HUDEP-2 (cell line): ENCODE results near the gene EEFSEC.

Source experiments
- DNase-seq, 76 experiments: peaks; one replicate each; lab custom pipeline; 2025; ENCODE audit not compliant: unreplicated experiment in 76 of 76; lab: John Stamatoyannopoulos, UW

EEFSEC gene

GRCh38 chr3:128238184-128238489 lies 84.9 kb downstream of the EEFSEC start:
- no peak for DNase-seq

- no peak for DNase-seq
Measured at GRCh38 chr3:128239304-128239703, 86.0 kb downstream of the EEFSEC start.

DNA sequence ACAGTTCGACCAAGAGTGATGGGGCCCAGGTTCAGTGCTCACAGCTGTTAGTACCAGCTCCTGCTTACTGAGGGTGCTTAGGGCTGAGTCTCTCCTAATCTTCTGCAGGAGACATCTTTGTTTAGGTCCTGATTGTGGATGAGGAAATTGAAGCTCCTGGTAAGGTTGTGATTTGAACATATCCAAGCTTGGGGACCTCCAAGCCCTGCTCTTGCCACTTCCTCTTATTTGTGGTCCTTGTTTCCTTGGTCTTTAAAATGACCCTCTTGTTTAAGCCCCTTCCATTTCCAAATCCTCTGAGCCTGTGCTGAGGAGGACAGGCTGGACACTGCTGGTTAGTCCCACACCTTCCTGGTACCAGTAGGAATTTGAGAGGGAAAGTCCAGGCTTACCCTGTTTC lies 87.0 kb downstream of the EEFSEC start:
- DNase-seq: no peak

DNA sequence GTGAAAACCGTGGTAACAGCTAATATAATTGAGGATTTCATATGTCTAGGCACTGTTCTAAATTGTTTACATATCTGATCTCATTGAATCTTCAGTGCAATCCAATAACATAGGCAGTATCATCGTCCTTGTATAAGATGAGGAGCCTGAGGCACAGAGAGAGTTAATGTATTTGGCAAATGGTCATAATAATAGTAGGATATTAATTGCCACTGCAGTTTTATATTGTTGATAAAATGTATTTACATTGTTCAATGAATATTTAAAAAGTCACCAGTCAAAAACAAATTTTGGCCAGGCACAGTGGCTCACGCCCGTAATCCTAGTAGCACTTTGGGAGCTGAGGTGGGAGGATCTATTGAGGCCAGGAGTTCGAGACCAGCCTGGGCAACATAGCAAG lies 88.5 kb downstream of the EEFSEC start:
- no peak for DNase-seq

GRCh38 chr3:128242818-128243601 lies 89.7 kb downstream of the EEFSEC start:
- DNase-seq: no peak

GRCh38 chr3:128243602-128244504 lies 90.6 kb downstream of the EEFSEC start:
- DNase-seq: no peak

DNA sequence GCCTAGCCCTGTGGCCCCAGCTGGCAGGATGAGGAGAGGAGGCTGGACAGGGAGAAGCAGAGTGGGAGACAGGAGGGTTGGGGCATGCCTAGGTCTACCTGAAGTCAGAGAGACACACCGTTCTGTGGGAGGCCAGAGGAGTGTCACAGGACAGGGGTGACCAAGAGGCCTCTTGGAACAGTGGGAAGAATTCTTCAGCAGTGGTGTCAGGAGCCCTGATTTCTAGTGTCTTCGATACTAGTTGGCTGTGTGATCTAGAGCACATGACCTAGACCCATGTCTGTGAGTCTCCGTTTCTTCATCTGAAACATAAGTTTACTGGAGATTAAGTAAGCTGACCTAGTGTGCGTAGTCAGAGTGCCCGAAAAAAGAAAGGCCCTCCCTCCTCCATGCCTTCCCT lies 92.2 kb downstream of the EEFSEC start:
- DNase-seq: no peak

- DNase-seq: no peak
Measured at GRCh38 chr3:128247666-128248409, 94.6 kb downstream of the EEFSEC start.

DNA sequence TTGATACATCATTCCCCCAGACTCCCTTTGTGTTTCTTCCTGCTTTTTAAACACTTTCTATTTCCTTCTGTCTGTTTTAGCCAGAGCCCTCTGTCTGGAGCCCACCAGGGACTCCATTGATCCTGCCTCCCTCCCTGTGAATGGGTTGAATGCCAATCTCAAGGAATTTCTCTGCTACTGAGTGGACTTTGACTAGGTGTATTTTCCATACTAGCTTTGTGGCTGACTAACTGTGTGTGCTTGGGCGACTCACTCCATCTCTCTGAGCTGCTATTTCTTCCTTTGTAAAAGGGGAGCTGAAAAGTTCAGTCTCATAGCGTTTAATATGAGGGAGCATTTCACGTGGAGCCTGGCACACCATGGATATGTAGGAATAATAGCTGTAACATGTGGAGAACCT lies 98.8 kb downstream of the EEFSEC start:
- DNase-seq: no peak

DNA sequence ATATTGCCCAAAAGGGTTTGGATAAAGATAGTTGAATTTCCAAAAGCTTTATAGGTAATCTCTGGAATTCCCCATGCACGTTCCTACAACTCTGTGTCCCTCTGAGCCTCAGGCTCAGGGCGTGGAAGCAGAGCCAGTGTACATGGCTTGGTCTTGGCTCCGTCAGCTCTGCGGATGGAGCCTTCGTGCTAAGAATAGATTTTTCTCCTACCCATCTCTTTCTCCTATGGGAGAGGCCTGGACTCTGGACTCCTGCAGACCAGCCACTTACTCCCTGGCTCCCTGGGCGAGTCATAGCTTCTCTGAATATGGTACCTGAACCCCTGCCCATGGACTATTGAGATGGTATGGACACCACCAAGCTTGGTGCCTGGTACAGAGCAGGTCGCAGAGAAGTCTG lies 99.9 kb downstream of the EEFSEC start:
- DNase-seq: no peak

DNA sequence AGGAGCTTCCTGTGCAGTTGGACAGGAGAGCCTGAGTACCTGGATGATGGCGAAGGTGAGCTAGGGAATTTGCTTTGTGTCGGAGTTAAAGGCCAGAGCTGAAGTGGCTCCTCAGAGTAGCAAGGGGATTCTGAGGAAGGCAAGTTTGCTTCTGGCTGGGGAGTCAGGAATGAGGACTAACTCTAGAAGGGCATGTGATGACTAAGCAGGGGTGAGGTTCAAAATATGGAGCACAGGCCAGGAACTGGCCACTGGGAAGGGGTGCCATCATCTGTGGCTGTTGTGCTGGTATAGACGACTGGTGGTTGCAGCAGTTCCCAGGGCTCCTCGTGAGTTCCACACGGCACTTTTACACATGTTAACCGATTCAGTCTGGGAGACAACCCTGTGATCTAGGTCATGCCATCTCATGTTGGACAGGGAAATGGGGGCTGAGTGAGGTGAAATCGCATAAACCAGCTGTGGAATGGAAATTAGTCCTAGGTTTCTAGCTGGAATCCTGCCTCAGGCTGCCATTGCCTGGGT lies 100.8 kb downstream of the EEFSEC start:
- DNase-seq: no peak

DNA sequence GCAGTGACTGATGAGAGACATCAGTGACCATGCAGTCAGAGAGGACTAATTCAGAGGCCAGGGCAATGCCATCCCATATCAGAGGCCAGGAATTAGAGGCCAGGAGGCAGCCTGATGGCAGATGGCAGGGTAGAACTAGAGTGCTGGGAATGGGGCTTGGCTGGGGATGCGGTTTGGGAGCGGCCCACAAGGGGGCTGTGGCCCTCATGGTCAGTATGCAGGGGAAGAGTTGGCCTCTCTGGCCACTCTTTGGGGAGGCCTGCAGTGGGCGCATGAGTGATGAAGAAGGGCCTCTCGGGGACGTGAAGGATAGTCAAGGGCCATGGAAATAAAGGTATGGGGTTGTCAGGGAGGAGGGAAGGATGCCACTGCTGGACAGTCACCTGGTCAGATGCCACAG lies 101.7 kb downstream of the EEFSEC start:
- no peak for DNase-seq

- DNase-seq: no peak
Measured at GRCh38 chr3:128256131-128256530, 102.8 kb downstream of the EEFSEC start.

DNA sequence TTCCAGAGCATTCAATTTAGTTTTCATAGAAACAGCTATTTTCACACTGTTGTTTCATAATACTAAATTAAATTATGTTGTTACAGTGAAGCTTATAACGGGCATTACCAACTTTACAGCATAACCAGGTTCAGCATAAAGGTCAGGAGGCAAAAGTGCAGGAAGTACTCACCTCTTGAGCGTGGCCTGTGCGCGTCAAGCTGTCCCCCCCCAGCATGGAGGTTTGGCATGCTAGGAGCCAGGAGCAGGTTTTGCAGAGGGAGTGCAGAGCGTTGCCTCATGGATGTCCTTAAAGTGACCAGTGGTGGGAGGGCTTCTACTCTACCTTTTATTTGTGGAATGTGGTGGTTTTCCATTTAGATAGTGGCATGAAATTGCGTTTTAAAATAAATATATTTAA lies 104.4 kb downstream of the EEFSEC start:
- no peak for DNase-seq

DNA sequence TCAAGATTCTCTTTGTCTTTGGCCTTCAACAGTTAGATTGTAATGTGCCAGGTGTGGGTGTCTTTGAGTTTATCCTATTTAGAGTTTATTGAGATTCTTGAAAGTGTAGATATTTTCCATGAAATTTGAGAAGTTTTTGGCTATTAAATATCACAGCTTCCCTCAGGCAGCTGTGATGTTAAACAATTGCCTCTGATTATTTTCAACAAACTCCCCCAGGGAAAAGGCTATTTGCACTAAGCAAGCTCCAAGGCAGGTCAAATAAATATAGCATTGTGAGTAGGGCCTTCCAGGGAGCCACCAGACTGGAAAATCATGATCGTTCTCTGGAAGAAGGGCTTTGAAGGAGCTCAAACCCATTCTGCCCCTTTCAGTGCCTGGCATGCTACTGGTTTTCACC lies 107.0 kb downstream of the EEFSEC start:
- DNase-seq: no peak

GRCh38 chr3:128262457-128262856 lies 109.2 kb downstream of the EEFSEC start:
- DNase-seq: no peak

GRCh38 chr3:128263118-128263517 lies 109.8 kb downstream of the EEFSEC start:
- no peak for DNase-seq

DNA sequence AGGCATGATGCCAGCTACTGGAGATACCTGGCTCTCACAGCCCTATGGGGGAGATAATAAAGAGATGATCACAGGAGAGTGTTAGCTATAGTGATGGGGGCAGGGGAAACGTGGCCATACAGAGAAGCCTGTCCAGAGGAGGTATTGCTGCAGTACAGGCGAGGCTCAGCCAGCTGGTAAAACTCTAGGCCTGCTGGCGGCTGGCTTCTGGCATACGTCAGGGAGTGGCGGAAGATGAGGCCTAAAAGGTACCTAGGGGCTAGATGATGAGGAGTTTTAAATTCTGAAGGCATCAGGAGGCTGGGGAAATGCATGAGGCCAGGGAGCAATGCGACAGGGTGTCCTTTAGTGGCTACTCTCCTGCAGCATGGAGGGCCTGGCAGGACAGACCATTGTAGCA lies 110.7 kb downstream of the EEFSEC start:
- DNase-seq: no peak

GRCh38 chr3:128266453-128266852 lies 113.2 kb downstream of the EEFSEC start:
- no peak for DNase-seq

DNA sequence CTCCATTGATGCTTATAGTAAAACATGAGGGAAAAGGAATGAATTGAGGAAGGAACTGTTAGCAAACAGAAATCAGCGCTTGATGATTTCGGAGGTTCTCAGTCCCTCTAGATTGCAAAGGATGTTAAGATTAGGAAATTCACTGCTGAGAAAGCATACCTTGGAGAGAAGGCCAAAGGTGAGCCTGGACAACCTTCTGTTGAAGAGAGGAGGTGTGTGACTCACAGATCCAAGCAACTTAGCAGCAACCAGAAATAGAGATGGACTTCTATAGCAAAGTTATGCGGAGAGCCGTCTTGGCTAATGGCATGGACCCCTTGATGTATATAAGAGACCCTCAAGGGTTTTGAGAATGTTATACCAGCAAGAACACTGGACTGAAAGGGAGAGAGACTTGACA lies 114.3 kb downstream of the EEFSEC start:
- DNase-seq: no peak
